ENCODE measurements around the gene ZNF470.

The ZNF470 gene

DNA sequence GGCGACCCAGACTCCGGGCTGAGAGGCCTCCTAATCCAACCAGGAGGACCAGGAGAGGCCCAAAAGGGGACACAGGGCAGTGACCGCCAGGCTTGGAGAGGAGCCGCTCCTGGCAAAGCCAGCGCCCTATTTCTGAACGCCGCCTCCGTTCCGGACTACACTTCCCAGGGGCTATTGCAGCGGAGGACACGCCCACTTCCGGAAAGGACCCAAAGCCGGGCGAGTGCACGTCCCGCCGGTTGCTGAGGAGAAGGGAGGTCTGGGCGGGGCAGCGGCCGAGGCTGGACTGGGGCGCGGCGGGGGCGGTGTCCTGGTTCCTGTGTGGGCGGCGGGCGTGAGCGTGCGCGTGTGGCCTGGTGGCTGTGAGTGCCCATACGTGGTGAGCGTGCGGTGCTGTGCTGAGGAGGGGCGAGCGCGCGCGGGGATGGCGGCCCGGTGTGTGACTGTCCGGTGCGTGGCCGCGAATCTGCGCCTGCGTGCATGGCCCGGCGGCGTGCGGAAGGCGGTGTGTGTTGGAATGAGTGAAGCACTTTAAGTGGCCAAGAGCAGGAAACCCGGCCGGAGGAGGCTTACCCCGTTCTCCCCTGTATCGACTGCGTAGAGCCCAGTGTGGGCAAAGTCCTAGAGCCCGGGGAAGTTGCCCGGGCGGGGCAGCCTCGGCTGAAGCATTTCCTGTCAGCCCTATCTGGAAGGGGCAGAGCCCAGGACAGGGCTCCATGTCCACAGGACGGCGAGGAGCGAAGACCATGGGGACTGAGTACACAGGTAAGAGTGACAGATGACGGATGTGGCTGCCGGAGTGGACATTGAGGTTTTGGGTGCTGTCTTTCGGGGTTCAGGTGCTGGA lies at the start of gene ZNF470:
Gene ZNF470, plus strand, starts transcription at position 195 of the 847 bp plus-strand sequence. CDS start 2,844 bp downstream, outside the sequence.
- DNase-seq (ENCODE audit: low read depth), result peak; percentile 83

DNA sequence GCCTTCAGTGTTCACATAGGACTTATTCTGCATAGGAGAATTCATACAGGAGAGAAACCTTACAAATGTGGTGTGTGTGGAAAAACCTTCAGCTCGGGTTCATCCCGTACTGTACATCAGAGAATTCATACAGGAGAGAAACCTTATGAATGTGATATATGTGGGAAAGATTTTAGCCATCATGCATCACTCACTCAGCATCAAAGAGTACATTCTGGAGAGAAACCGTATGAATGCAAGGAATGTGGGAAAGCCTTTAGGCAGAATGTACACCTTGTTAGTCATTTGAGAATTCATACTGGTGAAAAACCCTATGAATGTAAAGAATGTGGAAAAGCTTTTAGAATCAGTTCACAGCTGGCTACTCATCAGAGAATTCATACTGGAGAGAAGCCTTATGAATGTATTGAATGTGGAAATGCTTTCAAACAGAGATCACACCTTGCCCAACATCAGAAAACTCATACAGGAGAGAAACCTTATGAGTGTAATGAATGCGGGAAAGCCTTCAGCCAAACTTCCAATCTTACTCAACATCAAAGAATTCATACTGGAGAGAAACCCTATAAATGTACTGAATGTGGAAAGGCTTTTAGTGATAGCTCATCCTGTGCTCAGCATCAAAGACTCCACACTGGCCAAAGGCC lies 41.9 kb upstream of the ZNF470 start:
- DNase-seq (ENCODE audit: low read depth), result no peak

DNA sequence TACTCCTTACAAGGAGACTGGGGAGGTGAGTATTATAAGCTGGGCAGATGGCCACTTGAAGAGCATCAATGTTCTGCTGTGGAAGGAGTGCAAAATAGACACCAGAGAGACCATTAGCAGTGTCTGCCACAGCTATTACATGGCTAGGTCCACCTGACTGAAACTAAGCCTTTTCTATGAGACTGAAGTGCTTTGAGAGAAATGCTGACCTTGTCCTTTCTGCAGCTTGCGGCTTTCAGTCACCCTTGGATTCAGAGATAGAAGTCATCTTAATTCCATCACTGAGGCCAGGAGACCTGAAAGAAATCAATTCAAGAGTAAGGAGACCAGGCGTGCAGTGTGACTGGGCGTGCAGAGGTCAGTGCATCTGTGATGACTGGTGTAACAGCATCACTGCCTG lies 29.8 kb upstream of the ZNF470 start:
- no peak for DNase-seq (ENCODE audit: low read depth)

DNA sequence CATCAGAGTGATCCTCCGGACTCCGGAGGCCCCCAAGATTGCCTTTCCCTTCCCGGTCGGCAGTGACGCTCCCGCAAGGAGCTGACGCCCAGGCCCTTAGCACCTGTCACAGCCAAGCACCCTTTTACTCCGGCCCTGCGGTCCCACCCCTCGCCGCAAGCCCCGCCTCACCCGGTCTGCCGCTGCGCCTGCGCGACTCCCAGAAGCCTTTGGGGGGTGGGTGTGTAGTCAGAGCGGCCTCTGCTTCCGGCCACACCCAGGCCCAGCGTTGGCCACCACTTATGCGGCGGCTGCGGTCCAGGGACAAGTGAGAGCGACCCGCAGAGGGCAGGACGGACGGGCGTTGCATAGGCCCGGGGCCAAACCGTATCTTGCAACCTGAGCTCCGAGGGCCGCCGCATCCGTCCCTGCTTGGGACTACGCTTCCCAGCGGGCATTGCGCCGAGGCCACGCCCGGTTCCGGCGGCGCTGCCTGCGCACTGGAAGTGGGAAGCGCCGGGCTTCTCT lies 29.0 kb upstream of the ZNF470 start:
- DNase-seq (ENCODE audit: low read depth), result peak; percentile 85

DNA sequence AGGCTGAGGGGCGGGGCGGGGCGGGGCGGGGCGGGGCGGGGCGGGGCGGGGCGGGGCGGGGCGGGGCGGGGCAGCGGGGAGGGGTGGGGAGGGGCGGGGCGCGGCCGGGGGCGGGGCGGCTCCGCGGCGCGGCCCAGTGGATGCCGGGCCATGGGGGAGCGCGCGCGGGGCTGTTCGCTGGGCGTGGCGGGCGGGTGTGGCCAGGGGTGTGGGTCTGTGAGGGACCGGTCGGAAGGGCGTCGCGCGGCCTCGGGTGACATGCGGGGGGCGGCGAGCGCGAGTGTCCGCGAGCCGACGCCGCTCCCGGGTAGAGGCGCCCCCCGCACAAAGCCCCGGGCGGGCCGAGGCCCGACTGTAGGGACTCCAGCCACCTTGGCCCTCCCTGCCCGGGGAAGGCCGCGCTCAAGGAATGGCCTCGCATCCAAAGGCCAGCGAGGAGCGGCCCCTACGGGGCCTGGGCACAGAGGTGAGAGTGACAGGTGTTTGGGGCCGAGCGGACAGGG lies 28.5 kb upstream of the ZNF470 start, which contains the start of gene ZFP28:
Gene ZFP28, plus strand, starts transcription at position 188 of the 503 bp plus-strand sequence. Its CDS starts 71 bp downstream, at position 259.
- peak; percentile 65 for DNase-seq (ENCODE audit: low read depth)

DNA sequence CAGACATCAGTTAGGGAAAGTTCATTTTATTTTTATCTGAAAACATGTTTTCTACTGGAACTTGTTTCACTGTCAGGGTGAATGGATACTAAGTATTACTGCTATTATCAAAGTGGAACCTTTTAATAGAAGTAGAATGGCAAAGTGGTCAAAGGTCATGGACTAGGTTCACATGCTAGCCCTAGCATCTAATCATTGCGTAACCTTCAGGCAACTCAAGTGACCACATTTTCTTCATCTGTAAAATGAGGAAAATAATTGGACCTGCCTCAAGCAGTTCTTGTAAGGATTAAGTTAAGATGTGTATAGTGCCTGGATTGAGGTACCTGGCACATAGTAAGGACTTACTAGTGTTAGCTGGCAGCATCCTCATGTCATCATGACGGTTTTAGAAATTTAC lies 23.5 kb upstream of the ZNF470 start:
- no peak for DNase-seq (ENCODE audit: low read depth)

DNA sequence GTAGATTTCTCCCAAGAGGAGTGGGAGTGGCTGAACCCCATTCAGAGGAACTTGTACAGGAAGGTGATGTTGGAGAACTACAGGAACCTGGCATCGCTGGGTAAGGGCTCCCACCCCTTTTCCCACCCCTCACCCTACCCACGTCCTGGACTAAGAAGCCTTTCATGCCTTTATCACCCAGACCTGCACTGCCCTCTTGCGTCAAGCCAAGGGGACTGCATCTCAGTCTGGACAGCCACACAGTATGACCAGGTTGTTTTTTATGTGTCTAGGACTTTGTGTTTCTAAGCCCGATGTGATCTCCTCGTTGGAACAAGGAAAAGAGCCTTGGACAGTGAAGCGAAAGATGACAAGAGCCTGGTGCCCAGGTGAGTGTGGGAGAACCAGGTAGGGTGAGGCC lies 19.7 kb upstream of the ZNF470 start:
- DNase-seq (ENCODE audit: low read depth), result no peak

DNA sequence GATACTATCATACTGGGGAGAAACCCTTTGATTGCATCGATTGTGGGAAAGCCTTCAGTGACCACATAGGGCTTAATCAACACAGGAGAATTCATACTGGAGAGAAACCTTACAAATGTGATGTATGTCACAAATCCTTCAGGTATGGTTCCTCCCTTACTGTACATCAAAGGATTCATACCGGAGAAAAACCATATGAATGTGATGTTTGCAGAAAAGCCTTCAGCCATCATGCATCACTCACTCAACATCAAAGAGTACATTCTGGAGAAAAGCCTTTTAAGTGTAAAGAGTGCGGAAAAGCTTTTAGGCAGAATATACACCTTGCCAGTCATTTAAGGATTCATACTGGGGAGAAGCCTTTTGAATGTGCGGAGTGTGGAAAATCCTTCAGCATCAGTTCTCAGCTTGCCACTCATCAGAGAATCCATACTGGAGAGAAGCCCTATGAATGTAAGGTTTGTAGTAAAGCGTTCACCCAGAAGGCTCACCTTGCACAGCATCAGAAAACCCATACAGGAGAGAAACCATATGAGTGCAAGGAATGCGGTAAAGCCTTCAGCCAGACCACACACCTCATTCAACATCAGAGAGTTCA lies 12.9 kb upstream of the ZNF470 start:
- no peak for DNase-seq (ENCODE audit: low read depth)

DNA sequence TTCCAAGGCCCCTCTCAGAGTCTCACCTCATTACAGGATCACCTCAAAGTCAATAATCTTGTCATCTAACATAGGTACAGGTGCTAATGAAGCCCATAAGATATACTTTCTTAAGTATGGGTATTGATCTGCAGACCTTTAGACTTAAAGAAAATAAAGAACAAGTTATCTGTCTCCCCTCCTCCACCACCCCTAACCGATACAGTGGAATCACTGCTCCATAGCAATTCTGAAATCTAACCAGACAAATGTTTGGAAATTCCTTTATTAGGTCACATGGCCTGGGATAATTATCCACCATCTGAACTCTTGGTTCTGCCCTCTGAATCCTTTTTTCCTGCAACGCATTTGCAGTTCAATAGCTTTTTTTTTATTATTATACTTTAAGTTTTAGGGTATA lies 4.5 kb upstream of the ZNF470 start:
- no peak for DNase-seq (ENCODE audit: low read depth)

DNA sequence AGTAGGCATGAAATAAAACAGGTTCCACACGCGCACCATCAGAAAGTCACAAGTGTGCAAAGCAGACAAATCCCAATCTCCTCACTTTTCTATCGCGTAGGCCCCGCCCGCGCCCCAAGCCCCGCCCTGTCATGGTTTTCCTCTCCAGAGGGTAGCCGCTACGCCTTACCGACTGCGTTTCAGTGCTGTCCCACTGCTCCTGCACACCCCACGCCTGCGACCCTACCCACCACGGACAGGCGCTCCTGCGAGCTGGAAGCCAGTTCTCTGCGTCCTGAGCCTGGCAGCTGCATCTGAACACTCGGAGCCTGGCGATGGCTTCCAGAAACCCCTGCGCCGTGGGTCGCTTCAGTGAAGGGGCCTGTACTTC lies 379 bp upstream of the ZNF470 start:
- peak; percentile 15 for DNase-seq (ENCODE audit: low read depth)

DNA sequence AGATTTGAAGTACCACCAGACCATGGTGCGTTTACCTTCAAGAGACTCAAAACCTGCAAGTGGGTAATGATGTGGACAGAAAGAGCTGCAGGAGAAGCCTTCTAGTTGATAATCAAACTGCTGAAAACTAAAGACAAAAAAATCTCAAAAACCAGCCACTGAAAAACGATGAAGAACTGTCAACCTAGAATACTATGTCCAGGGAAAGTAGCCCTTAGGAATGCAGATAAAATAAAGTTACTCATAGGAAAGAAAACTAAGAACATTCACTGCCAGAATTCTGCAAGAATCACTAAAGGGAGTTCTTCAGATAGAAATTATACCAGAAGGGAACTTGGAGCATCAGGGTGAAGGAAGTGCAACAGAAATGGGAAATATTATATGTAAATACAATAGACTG lies 5.3 kb downstream of the ZNF470 start:
- no peak for DNase-seq (ENCODE audit: low read depth)

DNA sequence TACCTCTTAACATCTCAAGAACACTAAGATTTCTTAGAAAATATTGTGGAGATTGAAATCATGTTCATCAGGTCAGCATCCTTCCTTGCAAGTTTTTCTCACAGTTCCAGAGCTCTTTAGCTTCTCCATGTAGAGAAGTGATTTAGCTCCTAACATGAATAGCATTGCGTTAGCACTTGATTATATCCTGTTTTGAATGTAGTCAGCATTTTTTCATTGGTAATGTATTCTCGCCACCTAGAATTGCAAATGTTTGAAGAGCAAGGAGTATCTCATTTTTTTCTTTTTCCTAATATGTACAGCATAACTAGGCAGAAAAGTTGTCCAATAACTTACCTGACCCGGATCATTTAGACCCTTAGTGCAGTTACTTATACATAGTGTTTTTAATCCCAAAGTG lies 6.6 kb downstream of the ZNF470 start:
- no peak for DNase-seq (ENCODE audit: low read depth)

DNA sequence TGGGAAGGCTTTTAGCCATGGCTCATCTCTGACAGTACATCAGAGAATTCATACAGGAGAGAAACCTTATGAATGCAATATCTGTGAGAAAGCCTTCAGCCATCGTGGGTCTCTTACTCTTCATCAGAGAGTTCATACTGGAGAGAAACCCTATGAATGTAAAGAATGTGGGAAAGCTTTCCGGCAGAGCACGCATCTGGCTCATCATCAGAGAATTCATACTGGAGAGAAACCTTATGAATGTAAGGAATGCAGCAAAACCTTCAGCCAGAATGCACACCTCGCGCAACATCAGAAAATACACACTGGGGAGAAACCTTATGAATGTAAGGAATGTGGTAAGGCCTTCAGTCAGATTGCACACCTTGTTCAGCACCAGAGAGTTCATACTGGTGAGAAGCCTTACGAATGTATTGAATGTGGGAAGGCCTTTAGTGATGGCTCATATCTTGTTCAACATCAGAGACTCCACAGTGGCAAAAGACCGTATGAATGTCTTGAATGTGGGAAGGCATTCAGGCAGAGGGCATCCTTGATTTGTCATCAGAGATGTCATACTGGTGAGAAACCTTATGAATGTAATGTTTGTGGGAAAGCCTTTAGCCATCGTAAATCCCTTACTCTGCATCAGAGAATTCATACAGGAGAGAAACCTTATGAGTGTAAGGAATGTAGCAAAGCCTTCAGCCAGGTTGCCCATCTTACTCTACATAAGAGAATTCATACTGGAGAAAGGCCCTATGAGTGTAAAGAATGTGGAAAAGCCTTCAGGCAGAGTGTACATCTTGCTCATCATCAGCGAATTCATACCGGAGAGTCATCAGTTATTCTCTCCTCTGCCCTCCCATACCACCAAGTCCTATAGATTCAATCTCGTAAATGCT lies 10.7 kb downstream of the ZNF470 start:
- DNase-seq (ENCODE audit: low read depth), result no peak

DNA sequence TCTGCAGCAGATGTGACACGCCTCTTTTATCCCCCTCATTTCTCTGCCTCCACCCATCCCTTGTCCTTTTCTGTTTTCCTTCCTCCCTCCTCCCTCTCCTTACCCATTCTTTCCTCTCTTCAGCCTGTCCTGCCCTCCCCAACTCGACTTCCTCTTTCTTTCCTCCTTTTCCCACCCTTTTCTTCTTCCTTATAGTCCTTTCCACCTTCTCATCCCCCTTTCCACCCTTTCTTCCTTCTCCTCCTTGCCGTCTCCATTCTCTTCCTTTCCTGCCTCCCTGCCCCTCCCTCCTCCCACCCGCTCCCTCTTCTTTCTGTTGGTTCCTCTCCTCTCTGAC lies 27.1 kb downstream of the ZNF470 start:
- no peak for DNase-seq (ENCODE audit: low read depth)

DNA sequence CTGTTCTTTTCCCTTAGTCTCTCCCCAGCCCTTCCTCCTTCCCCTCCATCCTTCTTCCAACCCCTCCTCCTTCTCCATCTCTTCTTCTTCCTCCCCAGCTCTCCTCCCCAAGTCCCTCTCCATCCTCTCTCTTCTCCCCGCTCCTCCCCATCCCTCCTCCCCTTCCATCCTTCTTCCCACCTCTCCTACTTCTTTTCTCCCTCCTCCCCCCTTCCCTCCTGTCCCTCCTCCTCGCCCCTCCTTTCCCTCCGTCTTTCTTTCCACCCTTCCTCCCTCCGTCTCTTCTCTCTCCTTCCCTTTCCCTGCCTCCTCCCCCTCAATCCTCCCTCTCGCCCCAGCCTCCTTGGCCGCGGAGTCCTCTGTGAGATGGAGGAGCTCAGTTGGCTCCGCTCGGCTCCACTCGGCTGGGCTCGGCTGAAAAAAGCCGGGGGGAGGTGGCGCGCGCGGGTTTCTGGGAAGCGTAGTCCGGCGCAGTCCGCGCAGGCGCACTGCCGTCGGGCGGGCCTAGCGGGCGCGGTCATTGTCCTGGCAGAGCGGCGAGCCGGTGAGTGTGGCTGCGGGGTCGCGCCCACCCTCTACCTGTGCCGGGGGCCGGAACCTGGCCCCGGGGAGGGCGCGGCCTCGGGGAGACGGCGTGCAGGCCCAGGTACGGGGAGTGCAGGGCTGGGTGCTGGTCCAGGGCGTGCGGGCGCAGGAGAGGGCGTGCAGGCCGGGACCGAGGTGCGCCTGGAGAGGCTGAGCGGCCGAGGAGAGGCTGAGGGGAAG lies 27.7 kb downstream of the ZNF470 start, which contains the start of gene ZNF71:
Gene ZNF71, plus strand, starts transcription at position 520 of the 765 bp plus-strand sequence. CDS start 6,257 bp downstream, outside the sequence.
- DNase-seq (ENCODE audit: low read depth), result peak; percentile 88

DNA sequence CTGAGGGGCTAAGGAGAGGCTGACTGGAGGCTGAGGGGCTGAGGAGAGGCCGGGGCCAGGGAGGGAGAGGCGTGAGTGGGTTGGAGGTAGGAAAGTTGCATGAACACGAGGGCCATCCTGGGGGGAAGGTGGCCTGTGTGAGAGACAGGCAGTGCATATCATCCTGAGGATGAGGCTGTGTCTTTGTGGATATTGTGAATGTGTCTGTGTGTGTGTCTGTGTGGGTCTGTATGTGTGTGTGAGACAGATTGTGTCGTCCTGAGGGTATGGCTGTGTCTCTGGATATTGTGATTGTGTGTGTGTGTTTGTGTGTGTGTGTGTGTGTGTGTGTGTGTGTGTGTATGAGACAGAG lies 28.3 kb downstream of the ZNF470 start:
- no peak for DNase-seq (ENCODE audit: low read depth)

DNA sequence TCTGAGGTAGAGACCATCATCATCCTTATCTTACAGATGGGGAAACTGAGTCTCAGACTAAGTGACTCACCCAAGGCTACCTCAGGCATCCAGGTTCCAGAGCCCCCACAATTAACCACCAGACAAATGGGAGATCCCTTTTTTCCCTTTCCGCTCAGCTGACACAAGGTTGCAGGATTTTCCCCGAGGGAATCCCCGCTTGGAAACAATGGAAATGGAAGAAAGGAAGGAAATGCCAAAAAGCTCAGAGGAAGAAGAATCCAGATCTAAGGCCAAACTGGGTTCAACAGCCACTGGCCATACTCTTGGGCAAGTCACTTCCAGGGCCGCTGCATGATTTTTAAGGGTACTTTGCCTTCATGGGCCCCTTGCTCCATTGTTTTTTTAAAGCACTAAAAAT lies 29.4 kb downstream of the ZNF470 start:
- DNase-seq (ENCODE audit: low read depth), result no peak

DNA sequence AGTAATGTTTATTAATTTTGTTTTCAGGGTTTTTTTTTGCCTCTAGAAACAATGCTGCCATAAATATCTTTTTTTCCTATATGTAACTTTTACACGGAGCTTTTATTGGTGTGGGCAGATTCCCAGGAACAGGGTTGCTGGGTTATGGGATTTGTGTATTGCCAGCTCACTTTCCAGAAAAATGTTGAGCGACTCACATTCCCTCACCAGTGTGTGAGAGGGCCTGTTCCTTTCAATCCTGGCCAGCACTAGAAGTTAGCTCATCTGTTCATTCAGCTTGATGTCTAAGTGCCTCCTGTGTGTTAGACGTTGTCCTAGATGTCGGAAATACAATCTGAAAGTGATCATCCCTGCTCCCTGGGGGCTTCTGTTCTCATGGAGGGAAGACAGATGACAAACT lies 30.4 kb downstream of the ZNF470 start:
- DNase-seq (ENCODE audit: low read depth), result no peak

DNA sequence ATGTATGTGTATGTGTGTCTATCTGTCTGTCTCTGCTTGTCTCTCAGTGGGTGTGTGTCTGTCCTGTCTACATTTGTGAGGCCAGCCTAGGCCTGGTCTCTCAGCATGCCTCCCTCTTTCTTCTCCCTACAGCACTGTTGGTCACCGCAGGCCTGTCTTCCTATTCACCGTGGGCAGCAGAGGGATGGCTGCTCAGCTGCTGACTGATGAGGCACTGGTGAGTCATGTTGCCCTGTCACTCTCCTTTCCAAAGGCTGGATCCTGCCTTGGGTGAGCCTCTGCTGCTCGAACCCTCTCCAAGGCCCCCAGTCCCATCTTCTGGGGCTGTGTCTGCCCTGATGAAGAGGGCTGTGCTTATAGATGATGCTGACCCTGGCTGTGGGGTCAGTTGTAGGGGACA lies 34.1 kb downstream of the ZNF470 start:
- DNase-seq (ENCODE audit: low read depth), result no peak

DNA sequence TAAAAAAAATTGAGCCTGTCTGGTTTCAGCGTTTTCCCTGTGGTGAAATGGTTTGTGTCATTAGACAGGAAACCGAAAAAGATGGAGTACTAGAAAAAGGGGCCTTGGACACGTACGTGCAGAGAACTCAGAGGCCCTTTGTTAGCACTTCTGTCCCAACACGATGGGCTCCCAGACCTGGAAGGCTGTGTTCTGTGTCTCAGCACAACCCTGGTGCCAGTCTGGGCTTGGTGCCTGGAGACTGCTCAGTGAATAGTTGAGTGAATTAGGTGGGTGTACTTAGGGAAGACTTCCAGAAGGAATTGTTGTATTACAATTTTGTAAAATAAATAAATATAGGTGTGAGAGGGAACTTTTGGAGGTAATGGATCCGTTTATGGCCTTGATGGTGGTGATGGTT lies 36.6 kb downstream of the ZNF470 start:
- DNase-seq (ENCODE audit: low read depth), result no peak

Data from stimulated activated CD8-positive, alpha-beta memory T cell treated with anti-CD3 and anti-CD28 coated beads, Interleukin-4, amount 100 ng/mL, for 24 hours (primary cell).